Vagina (tissue), 2 donors: ENCODE data around the gene NEK11.

ENCODE experiments used
- CTCF ChIP-seq, 3 experiments: fragments of 450-650 bp in 2 of 3; fragments of 200-600 bp in 1 of 3; sonication (generic) in 1 of 3; IDR thresholded peaks; one replicate each; pipeline ENCODE4 v1.5.1; 2017 to 2019; ENCODE audit warnings: antibody characterized with exemption in 3 of 3, mild to moderate bottlenecking in 2 of 3, moderate library complexity in 2 of 3
- POLR2A ChIP-seq, 2 donors: fragments of 450-650 bp; IDR thresholded peaks; one replicate each; pipeline ENCODE4 v1.6.1; 2017; ENCODE audit warnings: antibody characterized with exemption in 2 of 2, mild to moderate bottlenecking in 2 of 2, moderate library complexity in 2 of 2
- POLR2AphosphoS5 ChIP-seq, 2 donors: sonication (generic); formaldehyde crosslinking; IDR thresholded peaks; one replicate each; pipeline ENCODE4 v1.9.0; 2017; ENCODE audit warnings: antibody characterized with exemption in 2 of 2, mild to moderate bottlenecking in 2 of 2, low read depth in 1 of 2; ENCODE audit not compliant: insufficient read depth in 1 of 2

- no peak for TF ChIP-seq POLR2AphosphoS5 (IDR thresholded peaks at IDR 0.05; ENCODE audit: insufficient read depth in 1 of 2, low read depth in 1 of 2)
- TF ChIP-seq CTCF (IDR thresholded peaks at IDR 0.05) = no peak
- no peak for TF ChIP-seq POLR2A (IDR thresholded peaks at IDR 0.05)
Measured at GRCh38 chr3:131216801-131217200, 190.1 kb downstream of the NEK11 start.
